Gastroesophageal sphincter (tissue), 3 donors: ENCODE data around the gene NDUFB5.

Source experiments
- CTCF ChIP-seq, 4 experiments: fragments of 200-600 bp in 2 of 4; fragments of 450-650 bp in 2 of 4; sonication (generic) in 1 of 4; IDR thresholded peaks; one replicate each; pipeline ENCODE4 v1.5.1; 2017 to 2019; ENCODE audit warnings: antibody characterized with exemption in 4 of 4, mild to moderate bottlenecking in 2 of 4, moderate library complexity in 2 of 4
- EP300 ChIP-seq: sonication (generic); formaldehyde crosslinking; IDR thresholded peaks from one replicate; pipeline ENCODE4 v1.6.1; 2017; ENCODE audit warnings: antibody characterized with exemption, mild to moderate bottlenecking
- POLR2A ChIP-seq, 2 donors: fragments of 450-650 bp; IDR thresholded peaks; one replicate each; pipeline ENCODE4 v1.6.1; 2017; ENCODE audit warnings: antibody characterized with exemption in 2 of 2, mild to moderate bottlenecking in 2 of 2, moderate library complexity in 1 of 2
- POLR2AphosphoS5 ChIP-seq: sonication (generic); formaldehyde crosslinking; IDR thresholded peaks from one replicate; pipeline ENCODE4 v1.6.1; 2017; ENCODE audit warnings: antibody characterized with exemption

- TF ChIP-seq CTCF (IDR thresholded peaks at IDR 0.05) (peak; percentile 54 to 87 (median 64)), POLR2AphosphoS5 (no peak), EP300 (no peak), POLR2A (IDR thresholded peaks at IDR 0.05) (no peak)
These were observed 41.3 kb upstream of the NDUFB5 start for GRCh38 chr3:179563271-179563783.
